Prostate gland (tissue), 2 donors: ENCODE results near the gene MRGPRX2.

Experiments used
- POLR2A ChIP-seq: fragments of 450-650 bp; IDR thresholded peaks from one replicate; pipeline ENCODE4 v1.6.1; 2016; ENCODE audit warnings: antibody characterized with exemption, mild to moderate bottlenecking
- TF ChIP-seq, protein P1 (sequence below), 4 experiments: fragments of 200-600 bp in 2 of 4; fragments of 450-650 bp in 2 of 4; sonication (generic) in 2 of 4; IDR thresholded peaks; 1 replicate in 3 of 4; 2 replicates in 1 of 4; pipeline ENCODE4 v1.5.1; 2016 to 2019; ENCODE audit warnings: antibody characterized with exemption in 4 of 4, mild to moderate bottlenecking in 2 of 4, moderate library complexity in 2 of 4

DNA sequence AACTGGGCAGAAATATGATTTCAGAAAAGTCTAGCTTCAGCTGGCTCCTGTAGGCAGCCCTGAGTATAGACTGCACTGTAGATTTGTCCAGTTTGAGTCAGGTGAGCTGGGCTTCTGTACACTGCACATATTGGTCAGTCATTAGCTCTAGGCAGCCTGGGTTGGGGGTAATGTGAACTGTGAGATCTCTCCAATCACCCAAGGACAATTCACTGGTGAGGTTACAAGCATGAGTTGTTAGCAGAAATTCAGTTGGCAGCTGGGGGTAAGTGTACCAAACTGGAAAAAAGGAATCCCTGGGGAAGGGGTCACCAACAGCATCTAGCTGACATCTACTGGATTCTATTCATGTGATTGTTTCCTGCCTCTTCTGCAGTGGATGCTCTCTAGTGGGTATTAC lies 39.7 kb downstream of the MRGPRX2 start:
- TF ChIP-seq POLR2A: no peak
- TF ChIP-seq, protein P1, sequence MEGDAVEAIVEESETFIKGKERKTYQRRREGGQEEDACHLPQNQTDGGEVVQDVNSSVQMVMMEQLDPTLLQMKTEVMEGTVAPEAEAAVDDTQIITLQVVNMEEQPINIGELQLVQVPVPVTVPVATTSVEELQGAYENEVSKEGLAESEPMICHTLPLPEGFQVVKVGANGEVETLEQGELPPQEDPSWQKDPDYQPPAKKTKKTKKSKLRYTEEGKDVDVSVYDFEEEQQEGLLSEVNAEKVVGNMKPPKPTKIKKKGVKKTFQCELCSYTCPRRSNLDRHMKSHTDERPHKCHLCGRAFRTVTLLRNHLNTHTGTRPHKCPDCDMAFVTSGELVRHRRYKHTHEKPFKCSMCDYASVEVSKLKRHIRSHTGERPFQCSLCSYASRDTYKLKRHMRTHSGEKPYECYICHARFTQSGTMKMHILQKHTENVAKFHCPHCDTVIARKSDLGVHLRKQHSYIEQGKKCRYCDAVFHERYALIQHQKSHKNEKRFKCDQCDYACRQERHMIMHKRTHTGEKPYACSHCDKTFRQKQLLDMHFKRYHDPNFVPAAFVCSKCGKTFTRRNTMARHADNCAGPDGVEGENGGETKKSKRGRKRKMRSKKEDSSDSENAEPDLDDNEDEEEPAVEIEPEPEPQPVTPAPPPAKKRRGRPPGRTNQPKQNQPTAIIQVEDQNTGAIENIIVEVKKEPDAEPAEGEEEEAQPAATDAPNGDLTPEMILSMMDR (IDR thresholded peaks at IDR 0.05): no peak
